Measurements from ENCODE around the gene PPP1R18.
A peak's percentile ranks its signal among the peaks of the same experiment; 100 is the strongest.

The PPP1R18 gene

DNA sequence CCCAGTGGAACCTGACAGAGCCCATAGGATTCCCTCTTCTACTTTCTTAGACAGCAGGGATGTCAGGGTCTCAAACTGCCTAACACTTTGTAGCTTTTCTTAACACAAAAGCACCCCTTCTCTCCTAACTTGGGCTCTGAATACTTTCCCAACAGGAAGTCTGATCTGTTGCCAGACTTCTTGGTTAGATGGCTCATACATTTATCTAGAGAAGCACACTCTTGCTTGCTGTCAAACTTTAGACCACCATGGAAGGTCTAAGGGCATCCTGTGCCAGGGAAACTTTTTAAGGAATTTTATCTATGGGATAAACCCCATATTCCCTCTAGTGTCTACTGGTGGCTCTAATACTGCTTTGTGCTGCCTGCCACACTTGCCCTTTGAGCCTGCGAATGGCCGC is 42.8 kb downstream of the PPP1R18 start:
- Histone ChIP-seq H3K4me1 (peaks cover 4 to 19% (median 11%) of the 10 kb centered on the region in 4 donors), H3K27ac (no peak overlapping the region), H3K36me3 (peaks cover 0 to 66% (median 13%) of the 10 kb centered on the region in 3 donors), H3K27me3 (no peaks in the 10 kb centered on the region), H3K9me3 (no peaks in the 10 kb centered on the region), H3K4me3 (no peak overlapping the region)
- no peak for DNase-seq
- intact Hi-C loops (cut with DNase I; ENCODE audit: low total_unique reads) = no loop called here
- TF ChIP-seq CTCF (IDR thresholded peaks at IDR 0.05) = no peak

- Histone ChIP-seq H3K36me3 (peaks cover 0 to 80% (median 13%) of the 10 kb centered on the region in 3 donors), H3K9me3 (no peaks in the 10 kb centered on the region), H3K27me3 (no peaks in the 10 kb centered on the region), H3K4me1 (peaks cover 0 to 1% (median 0%) of the 10 kb centered on the region in 4 donors), H3K27ac (no peak overlapping the region), H3K4me3 (no peak overlapping the region)
- intact Hi-C loops (cut with DNase I; ENCODE audit: low total_unique reads) = no loop called here
- TF ChIP-seq CTCF (IDR thresholded peaks at IDR 0.05) = no peak
- DNase-seq = no peak
These were observed 45.4 kb downstream of the PPP1R18 start for GRCh38 chr6:30641048-30641447.

DNA sequence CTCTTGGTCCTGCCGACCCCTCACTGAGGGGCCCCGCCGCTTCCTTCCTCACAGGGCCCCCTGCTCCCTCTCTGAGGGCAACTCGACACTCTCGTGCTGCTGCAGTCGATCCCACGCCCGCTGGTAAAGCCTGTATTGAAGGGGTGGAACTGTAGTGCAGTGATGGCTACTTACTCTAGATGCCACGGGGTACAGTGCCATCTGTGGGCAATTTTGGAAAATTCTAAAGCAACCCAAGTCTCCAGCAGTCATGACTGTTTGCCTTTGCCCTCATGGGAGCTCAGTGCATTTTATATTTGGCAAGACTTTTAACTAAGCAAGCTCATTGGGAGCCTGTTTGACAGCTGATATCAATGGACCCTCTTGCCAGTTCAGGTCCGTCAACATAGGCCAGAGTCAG is 46.0 kb downstream of the PPP1R18 start:
- intact Hi-C loops (cut with DNase I; ENCODE audit: low total_unique reads) = no loop called here
- Histone ChIP-seq H3K36me3 (peaks cover 0 to 77% (median 13%) of the 10 kb centered on the region in 3 donors), H3K4me3 (no peak overlapping the region)

DNA sequence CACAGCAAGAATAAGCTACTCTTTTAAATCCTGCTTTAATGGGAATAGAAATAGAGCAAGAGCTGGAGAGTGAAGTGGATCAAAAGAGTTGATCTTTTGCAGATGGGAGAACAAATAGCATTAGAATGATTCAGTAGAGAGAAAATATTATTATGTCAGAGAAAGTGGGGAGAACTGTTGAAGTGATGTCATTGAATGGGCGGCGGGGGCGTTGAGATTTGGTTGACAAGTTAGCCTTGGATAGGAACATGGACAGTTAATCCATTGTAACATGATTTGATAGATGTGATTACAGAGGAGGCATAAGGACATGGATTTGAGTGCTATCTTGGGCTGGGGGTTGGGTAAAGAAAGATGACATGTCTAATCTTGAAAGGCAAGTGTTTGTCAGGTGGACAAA is 50.6 kb downstream of the PPP1R18 start:
- H3K36me3 ChIP-seq = peaks cover 0 to 75% (median 14%) of the 10 kb centered on the region in 3 donors
- no peak for TF ChIP-seq CTCF (IDR thresholded peaks at IDR 0.05)
- DNase-seq = no peak

More for the DNA sequence above, 46.0 kb downstream of the PPP1R18 start:
- TF ChIP-seq CTCF (IDR thresholded peaks at IDR 0.05) = no peak
- Histone ChIP-seq H3K9me3 (no peaks in the 10 kb centered on the region), H3K4me1 (no peaks in the 10 kb centered on the region), H3K27me3 (no peaks in the 10 kb centered on the region), H3K27ac (no peak overlapping the region)
- DNase-seq = no peak

DNA sequence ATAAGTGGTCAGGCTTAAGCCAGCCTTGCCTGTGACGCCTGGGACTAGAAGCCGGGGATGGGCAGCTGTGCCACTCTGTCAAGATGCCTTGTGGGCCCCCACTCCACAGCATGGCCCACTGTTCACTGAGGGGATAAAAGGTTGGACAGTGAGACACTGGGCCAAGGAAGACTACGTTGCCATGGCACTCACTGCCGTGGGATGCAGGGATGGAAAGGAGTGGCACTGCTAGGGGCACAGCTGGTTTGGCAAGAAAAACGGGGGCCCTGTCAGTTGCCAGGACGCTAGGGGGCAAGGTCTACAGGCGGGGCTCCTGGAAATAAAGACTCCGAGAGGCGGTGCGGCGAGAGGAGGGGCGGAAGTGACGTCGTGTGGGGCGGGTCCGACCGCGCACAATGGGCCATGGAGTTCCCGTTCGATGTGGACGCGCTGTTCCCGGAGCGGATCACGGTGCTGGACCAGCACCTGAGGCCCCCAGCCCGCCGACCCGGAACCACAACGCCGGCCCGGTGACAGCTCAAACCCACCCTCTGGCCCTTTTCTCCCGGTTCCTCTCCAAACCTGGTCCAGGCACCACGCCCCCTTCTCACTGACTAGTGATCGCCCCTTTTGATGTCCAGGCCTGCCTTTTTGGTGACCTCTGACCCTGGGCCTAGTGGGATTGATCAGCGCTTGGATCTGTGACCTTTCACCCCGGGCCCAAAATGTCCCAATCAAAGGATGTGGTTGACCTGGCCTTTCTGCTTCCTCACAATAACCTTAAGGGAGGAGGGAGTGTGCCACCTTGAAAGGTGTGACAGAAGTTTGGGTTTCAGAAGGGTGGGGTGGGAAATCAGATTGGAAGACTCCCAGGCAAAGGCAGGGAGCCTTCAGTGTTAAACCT is 59.7 kb downstream of the PPP1R18 start, which contains the start of gene ATAT1:
Gene ATAT1 (plus strand): TSS at position 391 of the 883 bp plus-strand sequence.
- Histone ChIP-seq H3K27ac (peak within 1 kb of the TSS; percentile 82 to 83), H3K4me1 (peaks cover 0 to 23% (median 9%) of the 10 kb centered on the region in 4 donors), H3K36me3 (peaks cover 39 to 82% (median 57%) of the 10 kb centered on the region in 3 donors), H3K27me3 (no peaks in the 10 kb centered on the region), H3K9me3 (no peaks in the 10 kb centered on the region), H3K4me3 (peak within 1 kb of the TSS; percentile 47 to 58)
- peak; percentile 84 to 92 for DNase-seq
- TF ChIP-seq CTCF (IDR thresholded peaks at IDR 0.05) = peak; percentile 21 to 39
- intact Hi-C loops (cut with DNase I; ENCODE audit: low total_unique reads) = loop anchor here (10.0 kb wide), 1 partner anchor 48 kb away; the partner anchor contains the start of gene DHX16

More for the DNA sequence above, 50.6 kb downstream of the PPP1R18 start:
- H3K27ac ChIP-seq = no peak overlapping the region
- no peaks in the 10 kb centered on the region for H3K27me3 ChIP-seq
- intact Hi-C loops (cut with DNase I; ENCODE audit: low total_unique reads) = no loop called here
- no peaks in the 10 kb centered on the region for H3K9me3 ChIP-seq
- no peaks in the 10 kb centered on the region for H3K4me1 ChIP-seq
- H3K4me3 ChIP-seq = no peak overlapping the region

All from tibial artery (tissue), 4 donors.